H1 (cell line): Measurements from ENCODE around the gene CENPX. TPM values are rescaled to one million over a fixed set of nuclear protein-coding genes. Genes with fewer than 3 reads are reported as not detected.

ENCODE experiments used
- polyA plus RNA-seq, 7 experiments: library from polyadenylated mRNA; depleted of rRNA in 3 of 7; stranded (reverse) in 5 of 7; unstranded in 2 of 7; fragments of >200 nt in 5 of 7; fragments of 200-250 nt in 2 of 7; gene quantifications; 1 replicate in 5 of 7; 2 replicates in 1 of 7; 4 replicates in 1 of 7; pipeline versions ENCODE4 v1.2.1 to v1.2.3, GENCODE V29; 2011 to 2013; ENCODE audit warnings: missing spikeins in 2 of 7, mixed read lengths in 2 of 7
- total RNA-seq: library from RNA; stranded (reverse); fragmentation: NEBNext Ultra II Directional; extraction: Animal tissue kit (Norgen Biotek cat#: 25700); gene quantifications from 2 replicates; pipeline ENCODE4 v1.2.1, GENCODE V29; 2021
- TF ChIP-seq, protein P1 (sequence below): fragments of 300-600 bp; sonication (generic); IDR thresholded peaks from 2 replicates; pipeline ENCODE4 v1.7.1; 2012; ENCODE audit warnings: low read length, moderate library complexity, mild to moderate bottlenecking, inconsistent platforms; ENCODE audit not compliant: insufficient replicate concordance

The CENPX gene
- total and polyA plus RNA-seq, 2 of the 8 experiments (the other 6 are each of a cell fraction or from before 2014, with no cell fraction given): 116 to 122 TPM

DNA sequence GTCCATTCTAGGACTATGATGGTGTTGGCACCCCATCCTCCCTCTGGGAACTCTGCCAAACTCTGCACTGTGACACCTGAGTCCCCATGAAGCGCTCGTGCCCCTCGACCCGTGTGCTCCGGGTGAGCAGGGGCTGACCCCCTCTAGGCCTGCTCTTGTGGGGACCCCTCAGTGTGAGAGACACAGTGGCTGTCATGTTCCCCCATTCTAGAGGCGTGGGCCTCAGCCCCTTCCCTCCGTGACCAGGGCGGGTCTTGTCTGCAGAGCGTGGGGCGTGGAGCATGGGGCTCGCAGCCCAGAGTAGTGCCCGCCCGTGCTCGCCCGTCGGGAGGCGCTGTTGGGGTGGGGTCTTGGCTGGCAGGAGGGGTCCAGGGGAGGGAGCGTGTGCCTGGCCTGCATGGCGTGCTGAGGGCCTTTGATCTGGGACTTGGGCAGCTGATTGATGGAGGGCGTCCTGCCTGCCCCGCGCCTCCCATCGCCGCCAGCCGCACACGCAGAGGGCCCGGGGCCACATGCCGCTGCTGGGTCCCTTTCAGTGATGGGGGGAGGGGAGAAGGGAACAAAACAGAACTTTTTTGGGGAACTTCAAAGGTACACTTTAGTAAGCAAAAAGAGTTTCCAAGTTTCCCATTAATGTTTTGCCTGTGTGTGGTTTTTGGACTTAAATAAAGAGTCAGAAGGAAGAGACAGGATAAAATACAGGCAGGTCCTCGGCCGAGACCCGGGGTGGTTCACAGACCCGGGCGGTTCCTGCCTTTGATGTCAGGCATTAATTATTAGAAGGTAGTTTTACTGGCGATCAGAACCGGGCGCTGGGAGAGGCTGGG lies 22.5 kb downstream of the CENPX start (continued):
- TF ChIP-seq, protein P1, sequence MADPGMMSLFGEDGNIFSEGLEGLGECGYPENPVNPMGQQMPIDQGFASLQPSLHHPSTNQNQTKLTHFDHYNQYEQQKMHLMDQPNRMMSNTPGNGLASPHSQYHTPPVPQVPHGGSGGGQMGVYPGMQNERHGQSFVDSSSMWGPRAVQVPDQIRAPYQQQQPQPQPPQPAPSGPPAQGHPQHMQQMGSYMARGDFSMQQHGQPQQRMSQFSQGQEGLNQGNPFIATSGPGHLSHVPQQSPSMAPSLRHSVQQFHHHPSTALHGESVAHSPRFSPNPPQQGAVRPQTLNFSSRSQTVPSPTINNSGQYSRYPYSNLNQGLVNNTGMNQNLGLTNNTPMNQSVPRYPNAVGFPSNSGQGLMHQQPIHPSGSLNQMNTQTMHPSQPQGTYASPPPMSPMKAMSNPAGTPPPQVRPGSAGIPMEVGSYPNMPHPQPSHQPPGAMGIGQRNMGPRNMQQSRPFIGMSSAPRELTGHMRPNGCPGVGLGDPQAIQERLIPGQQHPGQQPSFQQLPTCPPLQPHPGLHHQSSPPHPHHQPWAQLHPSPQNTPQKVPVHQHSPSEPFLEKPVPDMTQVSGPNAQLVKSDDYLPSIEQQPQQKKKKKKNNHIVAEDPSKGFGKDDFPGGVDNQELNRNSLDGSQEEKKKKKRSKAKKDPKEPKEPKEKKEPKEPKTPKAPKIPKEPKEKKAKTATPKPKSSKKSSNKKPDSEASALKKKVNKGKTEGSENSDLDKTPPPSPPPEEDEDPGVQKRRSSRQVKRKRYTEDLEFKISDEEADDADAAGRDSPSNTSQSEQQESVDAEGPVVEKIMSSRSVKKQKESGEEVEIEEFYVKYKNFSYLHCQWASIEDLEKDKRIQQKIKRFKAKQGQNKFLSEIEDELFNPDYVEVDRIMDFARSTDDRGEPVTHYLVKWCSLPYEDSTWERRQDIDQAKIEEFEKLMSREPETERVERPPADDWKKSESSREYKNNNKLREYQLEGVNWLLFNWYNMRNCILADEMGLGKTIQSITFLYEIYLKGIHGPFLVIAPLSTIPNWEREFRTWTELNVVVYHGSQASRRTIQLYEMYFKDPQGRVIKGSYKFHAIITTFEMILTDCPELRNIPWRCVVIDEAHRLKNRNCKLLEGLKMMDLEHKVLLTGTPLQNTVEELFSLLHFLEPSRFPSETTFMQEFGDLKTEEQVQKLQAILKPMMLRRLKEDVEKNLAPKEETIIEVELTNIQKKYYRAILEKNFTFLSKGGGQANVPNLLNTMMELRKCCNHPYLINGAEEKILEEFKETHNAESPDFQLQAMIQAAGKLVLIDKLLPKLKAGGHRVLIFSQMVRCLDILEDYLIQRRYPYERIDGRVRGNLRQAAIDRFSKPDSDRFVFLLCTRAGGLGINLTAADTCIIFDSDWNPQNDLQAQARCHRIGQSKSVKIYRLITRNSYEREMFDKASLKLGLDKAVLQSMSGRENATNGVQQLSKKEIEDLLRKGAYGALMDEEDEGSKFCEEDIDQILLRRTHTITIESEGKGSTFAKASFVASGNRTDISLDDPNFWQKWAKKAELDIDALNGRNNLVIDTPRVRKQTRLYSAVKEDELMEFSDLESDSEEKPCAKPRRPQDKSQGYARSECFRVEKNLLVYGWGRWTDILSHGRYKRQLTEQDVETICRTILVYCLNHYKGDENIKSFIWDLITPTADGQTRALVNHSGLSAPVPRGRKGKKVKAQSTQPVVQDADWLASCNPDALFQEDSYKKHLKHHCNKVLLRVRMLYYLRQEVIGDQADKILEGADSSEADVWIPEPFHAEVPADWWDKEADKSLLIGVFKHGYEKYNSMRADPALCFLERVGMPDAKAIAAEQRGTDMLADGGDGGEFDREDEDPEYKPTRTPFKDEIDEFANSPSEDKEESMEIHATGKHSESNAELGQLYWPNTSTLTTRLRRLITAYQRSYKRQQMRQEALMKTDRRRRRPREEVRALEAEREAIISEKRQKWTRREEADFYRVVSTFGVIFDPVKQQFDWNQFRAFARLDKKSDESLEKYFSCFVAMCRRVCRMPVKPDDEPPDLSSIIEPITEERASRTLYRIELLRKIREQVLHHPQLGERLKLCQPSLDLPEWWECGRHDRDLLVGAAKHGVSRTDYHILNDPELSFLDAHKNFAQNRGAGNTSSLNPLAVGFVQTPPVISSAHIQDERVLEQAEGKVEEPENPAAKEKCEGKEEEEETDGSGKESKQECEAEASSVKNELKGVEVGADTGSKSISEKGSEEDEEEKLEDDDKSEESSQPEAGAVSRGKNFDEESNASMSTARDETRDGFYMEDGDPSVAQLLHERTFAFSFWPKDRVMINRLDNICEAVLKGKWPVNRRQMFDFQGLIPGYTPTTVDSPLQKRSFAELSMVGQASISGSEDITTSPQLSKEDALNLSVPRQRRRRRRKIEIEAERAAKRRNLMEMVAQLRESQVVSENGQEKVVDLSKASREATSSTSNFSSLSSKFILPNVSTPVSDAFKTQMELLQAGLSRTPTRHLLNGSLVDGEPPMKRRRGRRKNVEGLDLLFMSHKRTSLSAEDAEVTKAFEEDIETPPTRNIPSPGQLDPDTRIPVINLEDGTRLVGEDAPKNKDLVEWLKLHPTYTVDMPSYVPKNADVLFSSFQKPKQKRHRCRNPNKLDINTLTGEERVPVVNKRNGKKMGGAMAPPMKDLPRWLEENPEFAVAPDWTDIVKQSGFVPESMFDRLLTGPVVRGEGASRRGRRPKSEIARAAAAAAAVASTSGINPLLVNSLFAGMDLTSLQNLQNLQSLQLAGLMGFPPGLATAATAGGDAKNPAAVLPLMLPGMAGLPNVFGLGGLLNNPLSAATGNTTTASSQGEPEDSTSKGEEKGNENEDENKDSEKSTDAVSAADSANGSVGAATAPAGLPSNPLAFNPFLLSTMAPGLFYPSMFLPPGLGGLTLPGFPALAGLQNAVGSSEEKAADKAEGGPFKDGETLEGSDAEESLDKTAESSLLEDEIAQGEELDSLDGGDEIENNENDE: no peak
